GM18517 (cell line): ENCODE measurements around the gene CAMK1D.
"Not testable (repeated sequence)": the region's sequence is repeated elsewhere in the genome, so short reads cannot be mapped to it uniquely, and the experiment has no call there.

Experiments used
- ATAC-seq: cut with Tn5 transposase; IDR thresholded peaks from one replicate; pipeline ENCODE4 v1.9.1; 2021; ENCODE audit warnings: mild to moderate bottlenecking, moderate library complexity; ENCODE audit not compliant: unreplicated experiment

Gene CAMK1D

DNA sequence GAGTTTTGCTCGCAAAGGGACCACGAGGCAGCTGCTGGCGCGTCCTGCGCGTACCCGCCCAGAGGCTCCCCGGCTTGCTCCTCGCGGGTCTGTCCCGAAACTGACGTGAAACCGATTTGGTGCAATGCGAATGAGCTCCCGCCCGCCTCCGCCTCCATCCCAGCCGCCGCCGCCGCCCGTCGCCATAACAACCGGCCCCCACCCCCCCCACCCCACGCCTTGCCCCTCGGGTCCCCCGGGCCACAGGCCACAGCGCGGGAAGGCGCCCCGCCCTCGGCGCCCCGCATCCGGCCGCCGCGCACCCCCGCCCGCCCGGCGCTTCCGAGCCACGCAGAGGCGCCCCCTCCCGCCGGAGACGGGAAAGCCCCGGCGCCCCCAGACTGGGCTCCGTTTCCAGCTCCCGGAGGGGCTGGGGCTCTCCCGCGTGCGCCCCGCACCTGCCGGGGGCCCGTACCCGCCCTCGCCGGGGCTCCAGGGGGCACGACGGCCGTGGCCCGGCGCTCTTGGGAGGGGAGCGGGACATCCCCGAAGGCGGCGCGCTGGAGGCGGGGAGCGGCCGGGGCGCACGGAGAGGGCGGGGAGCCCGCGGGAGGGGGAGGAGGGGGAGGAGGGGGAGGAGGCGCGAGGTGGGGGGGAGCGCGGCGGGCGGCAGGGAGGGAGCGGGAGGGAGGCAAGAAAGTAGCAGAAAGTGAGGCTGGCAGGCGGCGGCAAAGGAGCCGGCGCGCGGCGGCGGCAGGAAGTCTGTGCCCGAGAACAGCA is at the start of gene CAMK1D:
CAMK1D (plus strand) TSS at position 678 of the 759 bp plus-strand sequence.
- peak; percentile 41 for ATAC-seq

- not testable (repeated sequence) for ATAC-seq
These were observed 48.3 kb upstream of the CAMK1D start for GRCh38 chr10:12301036-12301435.

DNA sequence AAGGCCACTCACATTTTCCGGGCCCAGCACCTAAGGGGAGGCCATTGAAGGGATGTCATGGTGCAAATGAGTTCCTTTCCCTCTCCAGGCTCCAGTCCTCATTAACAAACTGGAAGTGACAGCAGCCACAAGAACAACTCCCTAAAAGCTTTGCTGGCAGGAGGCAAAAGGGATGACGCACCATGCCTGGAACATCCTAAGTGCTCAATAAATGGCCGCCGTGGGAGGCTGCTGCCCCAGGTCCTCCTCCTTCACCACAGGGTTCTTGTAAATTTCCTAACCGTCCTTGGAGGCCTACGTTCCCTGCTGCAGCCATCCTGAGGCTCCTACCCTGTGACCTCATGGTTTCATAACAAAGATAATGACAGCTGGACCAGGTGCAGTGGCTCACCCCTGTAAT is 41.3 kb upstream of the CAMK1D start:
- ATAC-seq = no peak

- no peak for ATAC-seq
These were observed 40.5 kb upstream of the CAMK1D start for GRCh38 chr10:12308736-12309375.

DNA sequence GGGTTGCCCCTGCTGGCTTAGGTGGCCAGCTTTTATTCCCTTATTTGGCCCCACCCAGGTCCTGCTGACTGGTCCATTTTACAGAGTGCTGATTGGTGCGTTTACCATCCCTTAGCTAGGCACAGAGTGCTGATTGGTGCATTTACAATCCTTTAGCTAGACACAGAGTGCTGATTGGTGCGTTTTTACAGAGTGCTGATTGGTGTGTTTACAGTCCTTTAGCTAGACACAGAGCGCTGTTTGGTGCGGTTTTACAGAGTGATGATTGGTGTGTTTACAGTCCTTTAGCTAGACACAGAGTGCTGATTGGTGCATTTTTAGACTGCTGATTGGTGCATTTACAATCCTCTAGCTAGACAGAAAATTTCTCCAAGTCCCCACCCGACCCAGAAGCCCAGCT is 39.6 kb upstream of the CAMK1D start:
- ATAC-seq = not testable (repeated sequence)

- no peak for ATAC-seq
These were observed 34.5 kb upstream of the CAMK1D start for GRCh38 chr10:12314836-12315235.

- no peak for ATAC-seq
These were observed 30.3 kb upstream of the CAMK1D start for GRCh38 chr10:12319076-12319475.

DNA sequence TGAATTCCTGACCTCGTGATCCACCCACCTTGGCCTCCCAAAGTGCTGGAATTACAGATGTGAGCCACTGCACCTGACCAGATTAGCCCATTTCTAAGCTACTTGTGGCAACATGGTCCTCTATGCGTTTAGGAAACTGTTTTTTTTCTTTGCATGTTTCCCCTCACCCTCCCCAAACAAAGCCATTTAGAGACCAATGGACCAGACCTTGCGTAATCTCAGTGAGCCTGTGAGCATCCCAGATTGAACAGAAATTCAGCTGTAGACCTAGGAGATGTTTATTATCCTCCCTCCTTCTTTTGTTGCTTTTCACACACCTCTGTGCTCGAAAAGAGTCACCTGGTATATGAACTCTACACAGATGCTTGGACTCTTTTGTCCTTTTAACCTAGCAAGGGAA is 28.5 kb upstream of the CAMK1D start:
- ATAC-seq = no peak

DNA sequence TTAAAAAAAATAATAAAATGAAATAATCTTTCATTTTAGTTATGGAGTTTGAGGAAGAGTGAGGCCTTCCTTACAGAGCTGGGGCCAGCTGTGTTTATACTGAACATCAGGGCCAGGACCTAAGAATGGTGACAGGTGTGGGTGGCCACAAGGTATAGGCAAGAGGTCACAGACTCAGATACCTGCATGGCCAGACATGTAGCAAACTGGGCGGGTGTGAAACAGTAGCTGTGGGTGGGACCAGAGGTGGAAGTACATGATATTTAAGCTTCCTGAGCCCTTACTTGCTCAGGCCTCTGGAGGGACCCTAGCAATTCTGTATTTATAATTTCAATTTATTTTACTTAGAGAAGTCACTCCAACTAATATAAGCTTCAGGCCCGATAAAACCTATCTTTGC is 27.7 kb upstream of the CAMK1D start:
- ATAC-seq = no peak

DNA sequence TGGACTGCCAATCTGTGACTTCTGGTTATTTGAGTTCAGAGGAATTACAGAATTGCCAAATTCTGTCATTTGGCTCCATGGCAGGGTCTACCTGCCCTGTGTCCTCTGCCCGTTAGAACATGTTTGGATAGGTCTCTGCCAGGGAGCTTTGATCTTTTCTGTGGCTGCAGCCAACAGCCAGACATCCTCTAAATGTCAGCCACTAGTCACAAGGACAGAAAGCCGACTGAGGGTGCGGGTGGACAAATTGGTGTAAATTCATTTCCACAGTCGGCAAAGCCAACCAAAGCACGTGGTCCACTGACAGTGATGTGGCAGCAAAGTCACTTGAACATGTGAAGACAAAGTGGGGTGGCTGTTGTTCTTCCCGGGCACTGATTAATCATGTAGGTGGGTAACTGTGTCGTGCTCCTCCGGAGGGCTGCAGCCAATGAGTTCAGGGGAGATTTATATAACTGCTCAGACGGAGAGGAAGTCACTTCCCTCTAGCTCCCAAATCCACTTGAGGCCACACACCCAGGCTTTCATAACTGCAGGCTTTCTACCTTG is 26.7 kb upstream of the CAMK1D start:
- ATAC-seq = no peak

DNA sequence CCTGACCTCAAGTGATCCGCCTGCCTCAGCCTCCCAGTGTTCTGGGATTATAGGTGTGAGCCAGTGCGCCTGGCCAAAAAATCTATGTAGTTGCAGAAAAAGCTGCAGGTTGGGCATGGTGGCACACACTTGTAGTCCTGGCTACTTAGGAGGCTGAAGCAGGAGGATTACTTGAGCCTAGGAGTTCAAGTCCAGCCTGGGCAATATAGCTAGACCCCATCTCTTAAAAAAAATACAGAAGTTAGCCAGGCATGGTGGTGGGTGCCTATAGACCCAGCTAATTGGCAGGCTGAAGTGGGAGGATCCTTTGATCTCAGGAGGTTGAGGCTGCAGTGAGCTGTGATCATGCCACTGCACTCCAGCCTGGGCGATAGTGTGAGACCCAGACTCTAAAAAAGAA is 24.8 kb upstream of the CAMK1D start:
- ATAC-seq = no peak

DNA sequence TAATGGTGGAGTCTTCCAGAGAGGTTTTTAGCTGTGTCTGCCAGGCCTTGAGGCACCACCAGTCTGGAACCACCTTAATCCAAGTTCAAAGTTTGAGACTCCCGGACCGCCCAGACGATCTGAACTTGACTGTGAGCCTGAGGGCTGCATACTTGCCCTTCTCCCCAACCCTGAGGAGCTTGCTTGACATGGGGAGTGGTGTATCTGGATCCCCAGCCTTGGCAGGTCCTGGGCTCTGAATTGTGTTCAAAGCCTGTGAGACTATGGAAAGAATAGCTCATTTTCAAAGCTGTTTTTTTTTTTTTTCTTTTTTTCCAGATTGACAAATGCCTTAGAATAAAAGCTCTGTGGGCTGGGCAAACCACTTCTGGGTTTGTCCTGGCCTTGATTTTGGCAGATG is 22.3 kb upstream of the CAMK1D start:
- ATAC-seq = no peak

DNA sequence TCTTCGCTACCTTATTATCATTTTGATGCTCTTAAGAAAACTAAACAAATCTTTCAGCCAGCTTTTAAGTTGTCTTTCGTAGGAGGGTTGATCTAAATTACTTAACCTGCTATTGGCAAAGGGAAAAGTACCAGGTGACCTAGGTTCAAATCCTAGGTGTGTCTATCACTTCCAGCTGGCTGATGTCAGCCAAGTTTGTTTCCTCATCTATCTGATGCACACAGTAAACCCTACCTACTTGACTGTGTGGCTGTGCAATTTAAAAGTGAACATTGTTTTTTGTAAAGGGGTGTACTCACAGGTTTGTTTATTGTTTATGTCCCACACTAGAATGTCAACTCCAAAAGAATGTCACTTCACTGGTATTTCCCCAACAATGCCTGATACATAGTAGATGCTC is 21.9 kb upstream of the CAMK1D start:
- no peak for ATAC-seq

GRCh38 chr10:12328312-12328711 is 21.0 kb upstream of the CAMK1D start:
- not testable (repeated sequence) for ATAC-seq

- no peak for ATAC-seq
These were observed 16.6 kb upstream of the CAMK1D start for GRCh38 chr10:12332572-12333379.

DNA sequence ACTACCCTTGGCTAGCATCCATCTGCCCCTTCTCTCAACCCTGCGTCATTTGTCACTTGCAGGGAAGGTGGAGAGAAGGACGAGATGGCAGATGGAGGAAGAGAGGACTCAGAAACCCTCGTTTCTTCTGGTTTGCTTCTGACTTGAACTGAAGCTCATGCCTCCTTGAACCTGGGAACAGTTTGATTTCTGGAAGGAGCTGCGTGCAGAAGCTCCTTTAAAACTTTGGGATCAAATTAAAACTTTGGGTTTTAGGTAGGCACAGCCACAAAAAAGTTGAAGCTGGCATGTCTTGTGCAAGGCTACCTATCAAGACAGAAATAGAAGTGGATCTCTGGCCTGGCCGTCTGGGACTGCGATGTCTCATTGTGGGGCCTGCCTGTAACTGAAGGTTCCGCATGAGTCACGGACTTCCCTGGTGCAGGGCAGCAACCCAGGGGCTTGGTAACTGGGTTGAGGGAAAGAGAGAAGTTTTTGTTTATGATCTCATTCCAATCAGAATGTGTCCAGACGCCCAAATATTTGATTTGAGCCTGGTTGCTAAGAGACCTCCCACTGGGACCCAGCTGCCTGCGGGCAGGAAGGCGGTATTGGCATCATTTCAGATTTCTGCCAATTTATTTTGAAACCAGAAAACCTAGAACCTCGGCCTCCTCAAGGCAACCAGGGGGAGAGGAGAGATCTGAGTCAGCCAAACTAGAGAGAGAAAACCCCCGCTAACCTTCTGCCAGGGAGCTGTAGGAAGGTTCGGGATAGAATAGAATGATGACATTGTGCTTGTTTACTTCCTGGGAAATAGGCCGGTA is 15.8 kb upstream of the CAMK1D start:
- peak; percentile 63 for ATAC-seq

DNA sequence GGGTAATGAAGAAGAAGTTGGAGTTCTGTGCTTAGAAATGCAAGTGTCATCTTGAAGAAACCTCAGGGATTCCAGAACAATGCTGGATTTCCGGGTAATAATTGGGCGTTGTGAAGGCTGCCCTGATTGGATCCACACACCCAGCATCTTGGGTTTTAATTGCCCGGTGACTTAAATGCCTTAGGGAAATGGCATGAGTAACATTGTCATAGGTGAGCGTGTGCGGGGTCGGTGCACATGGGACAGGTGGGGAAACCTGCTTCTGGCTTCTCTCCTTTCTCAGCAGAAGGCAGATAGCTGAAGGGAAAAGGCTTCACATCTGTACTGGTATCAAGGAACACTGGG is 15.2 kb upstream of the CAMK1D start:
- ATAC-seq = no peak

DNA sequence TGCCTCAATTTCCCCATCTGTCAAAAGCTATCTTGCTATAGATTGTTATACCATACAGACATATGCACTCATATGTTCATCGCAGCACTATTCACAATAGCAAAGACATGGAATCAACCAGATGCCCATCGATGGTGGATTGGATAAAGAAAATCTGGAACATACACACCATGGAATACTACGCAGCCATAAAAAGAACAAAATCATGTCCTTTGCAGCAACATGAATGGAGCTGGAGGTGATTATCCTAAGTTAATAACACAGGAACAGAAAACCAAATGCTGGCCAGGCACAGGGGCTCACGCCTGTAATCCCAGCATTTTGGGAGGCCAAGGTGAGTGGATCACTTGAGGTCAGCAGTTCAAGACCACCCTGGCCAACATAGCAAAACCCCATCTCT is 14.2 kb upstream of the CAMK1D start:
- ATAC-seq = not testable (repeated sequence)

DNA sequence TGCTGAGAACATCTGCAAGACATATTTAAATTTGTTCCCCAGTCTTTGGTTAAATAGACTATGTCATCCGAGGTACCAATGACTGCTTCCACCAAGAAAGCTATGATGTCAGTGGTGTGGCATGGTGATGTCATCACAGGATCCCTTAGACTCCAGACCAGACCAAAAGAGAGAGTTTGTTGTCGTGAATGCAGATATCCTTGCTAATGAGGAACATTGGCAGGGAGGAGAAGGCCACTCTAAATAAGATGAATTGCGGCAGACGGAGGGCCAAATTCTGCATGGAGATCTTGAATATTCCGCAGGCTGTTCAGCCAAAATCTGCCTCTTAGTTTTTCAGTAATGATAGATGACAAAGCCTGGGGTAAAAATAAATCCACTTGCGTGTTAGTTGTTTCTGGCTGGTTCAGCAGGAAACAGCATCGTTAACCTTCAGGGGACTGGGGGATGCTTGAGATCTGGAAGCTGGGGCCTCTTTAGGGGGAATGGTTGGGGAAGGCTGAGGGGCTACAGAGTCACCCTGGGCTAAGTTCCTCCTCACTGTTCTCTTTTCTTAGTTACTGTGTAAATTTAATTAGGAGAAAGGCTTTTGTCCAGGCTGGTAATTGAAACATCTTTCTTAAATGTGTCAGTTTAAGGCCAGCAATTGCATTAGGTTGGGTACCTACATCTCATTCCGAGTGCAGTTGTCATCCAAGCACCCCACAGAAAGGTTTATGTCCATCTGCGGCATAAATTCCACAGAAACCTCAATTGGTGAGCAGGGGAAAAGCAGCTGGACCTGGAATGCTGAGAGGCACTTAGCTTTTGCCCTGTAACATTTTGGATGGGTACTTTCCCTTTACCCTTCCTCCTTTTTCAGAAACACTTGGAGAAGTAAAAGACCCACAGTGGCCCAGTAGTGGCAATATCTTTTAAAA is 11.6 kb upstream of the CAMK1D start:
- ATAC-seq = no peak

DNA sequence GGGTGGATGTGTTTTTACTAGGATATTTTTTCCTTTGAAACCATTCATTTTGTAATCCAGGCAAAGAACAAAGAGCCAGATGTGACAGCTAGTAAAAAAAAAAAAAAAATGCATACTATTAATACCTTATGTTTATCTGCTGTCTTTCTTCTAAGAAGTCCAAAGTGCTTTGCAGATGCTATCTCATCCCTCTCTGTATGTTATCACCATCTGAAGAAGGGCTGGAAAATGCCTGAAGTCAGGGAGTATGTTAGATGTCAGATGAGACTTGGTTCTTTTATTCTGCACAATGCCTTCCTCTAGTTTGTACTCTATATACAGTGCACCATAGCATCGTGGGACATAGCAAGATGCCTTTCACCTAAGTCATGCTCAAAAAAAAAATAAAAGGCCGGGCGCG is 10.4 kb upstream of the CAMK1D start:
- ATAC-seq = no peak
